B cell (primary cell): ENCODE data around the gene CADM1.

Experiments used
- EZH2 ChIP-seq: IDR thresholded peaks from 2 replicates; pipeline ENCODE4 v1.6.1; 2012; ENCODE audit warnings: borderline replicate concordance, low read depth, mild to moderate bottlenecking, moderate library complexity, low read length; ENCODE audit not compliant: insufficient read depth, poor library complexity, severe bottlenecking
- TF ChIP-seq, protein P1 (sequence below): fragments of 200-600 bp; IDR thresholded peaks from one replicate; pipeline ENCODE4 v1.8.0; 2022; ENCODE audit warnings: antibody characterized with exemption, mild to moderate bottlenecking

- TF ChIP-seq, protein P1, sequence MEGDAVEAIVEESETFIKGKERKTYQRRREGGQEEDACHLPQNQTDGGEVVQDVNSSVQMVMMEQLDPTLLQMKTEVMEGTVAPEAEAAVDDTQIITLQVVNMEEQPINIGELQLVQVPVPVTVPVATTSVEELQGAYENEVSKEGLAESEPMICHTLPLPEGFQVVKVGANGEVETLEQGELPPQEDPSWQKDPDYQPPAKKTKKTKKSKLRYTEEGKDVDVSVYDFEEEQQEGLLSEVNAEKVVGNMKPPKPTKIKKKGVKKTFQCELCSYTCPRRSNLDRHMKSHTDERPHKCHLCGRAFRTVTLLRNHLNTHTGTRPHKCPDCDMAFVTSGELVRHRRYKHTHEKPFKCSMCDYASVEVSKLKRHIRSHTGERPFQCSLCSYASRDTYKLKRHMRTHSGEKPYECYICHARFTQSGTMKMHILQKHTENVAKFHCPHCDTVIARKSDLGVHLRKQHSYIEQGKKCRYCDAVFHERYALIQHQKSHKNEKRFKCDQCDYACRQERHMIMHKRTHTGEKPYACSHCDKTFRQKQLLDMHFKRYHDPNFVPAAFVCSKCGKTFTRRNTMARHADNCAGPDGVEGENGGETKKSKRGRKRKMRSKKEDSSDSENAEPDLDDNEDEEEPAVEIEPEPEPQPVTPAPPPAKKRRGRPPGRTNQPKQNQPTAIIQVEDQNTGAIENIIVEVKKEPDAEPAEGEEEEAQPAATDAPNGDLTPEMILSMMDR: no peak
- TF ChIP-seq EZH2: no peak
Measured at GRCh38 chr11:115525531-115526006, 21.4 kb upstream of the CADM1 start.
